DOHH2 (cell line): ENCODE measurements around the gene INHBB.

Experiments
- EZH2phosphoT487 ChIP-seq: fragments of 200-600 bp; sonication (generic); IDR thresholded peaks from 2 replicates; pipeline ENCODE4 v1.6.1; 2017; ENCODE audit warnings: borderline replicate concordance, mild to moderate bottlenecking, antibody characterized with exemption, low read length, moderate library complexity, mixed read lengths
- TF ChIP-seq, protein P1 (sequence below): fragments of 200-600 bp; sonication (generic); IDR thresholded peaks from one replicate; pipeline ENCODE4 v1.5.1; 2014; ENCODE audit warnings: antibody characterized with exemption, mild to moderate bottlenecking, low read depth, low read length; ENCODE audit not compliant: poor library complexity, severe bottlenecking

DNA sequence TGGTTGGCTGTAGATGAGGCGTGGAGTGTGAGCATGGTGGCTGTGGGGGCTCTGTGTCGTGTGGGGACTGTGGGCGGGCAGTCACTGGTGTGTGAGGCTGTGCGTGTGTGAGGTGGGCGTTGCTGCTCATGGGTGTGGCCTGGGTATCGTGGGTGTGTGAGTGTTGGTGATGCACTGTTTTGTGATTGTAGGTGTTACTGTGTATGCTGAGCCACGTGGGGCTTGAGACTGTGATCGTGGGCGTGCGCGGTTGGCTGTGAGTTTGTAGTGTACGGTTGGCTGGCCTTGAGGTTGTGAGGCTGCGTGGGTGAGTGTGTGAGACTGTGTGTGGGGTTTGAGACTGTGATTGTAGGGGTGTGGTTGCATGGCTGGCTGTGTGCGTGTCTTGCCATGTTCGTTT lies 8.5 kb downstream of the INHBB start:
- TF ChIP-seq, protein P1, sequence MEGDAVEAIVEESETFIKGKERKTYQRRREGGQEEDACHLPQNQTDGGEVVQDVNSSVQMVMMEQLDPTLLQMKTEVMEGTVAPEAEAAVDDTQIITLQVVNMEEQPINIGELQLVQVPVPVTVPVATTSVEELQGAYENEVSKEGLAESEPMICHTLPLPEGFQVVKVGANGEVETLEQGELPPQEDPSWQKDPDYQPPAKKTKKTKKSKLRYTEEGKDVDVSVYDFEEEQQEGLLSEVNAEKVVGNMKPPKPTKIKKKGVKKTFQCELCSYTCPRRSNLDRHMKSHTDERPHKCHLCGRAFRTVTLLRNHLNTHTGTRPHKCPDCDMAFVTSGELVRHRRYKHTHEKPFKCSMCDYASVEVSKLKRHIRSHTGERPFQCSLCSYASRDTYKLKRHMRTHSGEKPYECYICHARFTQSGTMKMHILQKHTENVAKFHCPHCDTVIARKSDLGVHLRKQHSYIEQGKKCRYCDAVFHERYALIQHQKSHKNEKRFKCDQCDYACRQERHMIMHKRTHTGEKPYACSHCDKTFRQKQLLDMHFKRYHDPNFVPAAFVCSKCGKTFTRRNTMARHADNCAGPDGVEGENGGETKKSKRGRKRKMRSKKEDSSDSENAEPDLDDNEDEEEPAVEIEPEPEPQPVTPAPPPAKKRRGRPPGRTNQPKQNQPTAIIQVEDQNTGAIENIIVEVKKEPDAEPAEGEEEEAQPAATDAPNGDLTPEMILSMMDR = no peak
- no peak for TF ChIP-seq EZH2phosphoT487
